Smooth muscle cell (in vitro differentiated cells): ENCODE measurements around the gene LARP1. TPM values are rescaled to one million over a fixed set of nuclear protein-coding genes. Genes with fewer than 3 reads are reported as not detected.

Source experiments
- DNase-seq: peaks from one replicate; lab custom pipeline; 2025; ENCODE audit not compliant: unreplicated experiment; lab: John Stamatoyannopoulos, UW
- H2AFZ ChIP-seq: fragments of 200-600 bp; sonication (generic); 2 replicates; pipeline ENCODE4 v1.6.0; 2016; ENCODE audit warnings: antibody characterized with exemption, low read depth, mild to moderate bottlenecking
- H3F3A ChIP-seq: fragments of 200-600 bp; sonication (generic); 2 replicates; pipeline ENCODE4 v1.6.0; 2017; ENCODE audit warnings: antibody characterized with exemption, low read depth
- H3K27ac ChIP-seq: fragments of 200-600 bp; sonication (generic); 2 replicates; pipeline ENCODE4 v1.5.1; 2016; ENCODE audit warnings: low read depth, mild to moderate bottlenecking
- H3K27me3 ChIP-seq: fragments of 200-600 bp; sonication (generic); 2 replicates; pipeline ENCODE4 v1.6.1; 2016; ENCODE audit warnings: low read depth, mild to moderate bottlenecking
- H3K36me3 ChIP-seq: fragments of 200-600 bp; sonication (generic); 2 replicates; pipeline ENCODE4 v1.5.1; 2016; ENCODE audit warnings: low read depth
- H3K4me1 ChIP-seq: fragments of 200-600 bp; sonication (generic); 2 replicates; pipeline ENCODE4 v1.5.1; 2016; ENCODE audit warnings: low read depth
- H3K4me2 ChIP-seq: fragments of 200-600 bp; sonication (generic); 2 replicates; pipeline ENCODE4 v1.6.0; 2016; ENCODE audit warnings: mild to moderate bottlenecking
- H3K4me3 ChIP-seq: fragments of 200-600 bp; sonication (generic); 2 replicates; pipeline ENCODE4 v1.5.1; 2016; ENCODE audit warnings: mild to moderate bottlenecking
- H3K79me2 ChIP-seq: fragments of 200-600 bp; sonication (generic); 2 replicates; pipeline ENCODE4 v1.6.0; 2016; ENCODE audit warnings: low read depth, mild to moderate bottlenecking
- H3K9ac ChIP-seq: fragments of 200-600 bp; sonication (generic); 2 replicates; pipeline ENCODE4 v1.6.0; 2016; ENCODE audit warnings: low read depth
- H3K9me3 ChIP-seq: fragments of 200-600 bp; sonication (generic); replicated peaks from 2 replicates; pipeline ENCODE4 v1.5.1; 2016; ENCODE audit warnings: low read depth
- H4K20me1 ChIP-seq: fragments of 200-600 bp; sonication (generic); 2 replicates; pipeline ENCODE4 v1.6.0; 2016; ENCODE audit warnings: low read depth
- WGBS: methylation state at CpG from one replicate; pipeline ENCODE4 v1.1.7; 2016; ENCODE audit warnings: low lambda C conversion rate; 5-methylcytosine and 5-hydroxymethylcytosine counted together
- polyA plus RNA-seq: library from polyadenylated mRNA; unstranded; fragments of >200 nt; fragmentation: Nextera tagmentation; extraction: Ambion mirVana; gene quantifications from 2 replicates; pipeline ENCODE4 v1.2.1, GENCODE V29; 2016
- total RNA-seq: library from RNA; depleted of rRNA; stranded (reverse); fragments of >200 nt; gene quantifications from 2 replicates; pipeline ENCODE4 v1.2.3, GENCODE V29; 2014
- TF ChIP-seq, protein P1 (sequence below): fragments of 200-600 bp; sonication (generic); IDR thresholded peaks from 2 replicates; pipeline ENCODE4 v1.5.1; 2017; ENCODE audit warnings: borderline replicate concordance, mild to moderate bottlenecking, antibody characterized with exemption; ENCODE audit not compliant: insufficient read depth, poor library complexity, severe bottlenecking

The LARP1 gene
- total and polyA plus RNA-seq, 2 experiments from 2014 or later = 31.3 to 44.9 TPM

GRCh38 chr5:154795235-154795596 lies 40.0 kb downstream of the LARP1 start:
- Histone ChIP-seq H2AFZ (no peak overlapping the region), H3K27me3 (no peaks in the 10 kb centered on the region), H3K4me1 (peaks cover 7% of the 10 kb centered on the region), H3K36me3 (no peaks in the 10 kb centered on the region), H3K9ac (no peak overlapping the region), H4K20me1 (peaks cover 73% of the 10 kb centered on the region), H3F3A (peaks cover 17% of the 10 kb centered on the region), H3K4me2 (peak overlapping the region; percentile 63), H3K27ac (peak overlapping the region; percentile 66), H3K9me3 (no peaks in the 10 kb centered on the region), H3K79me2 (peaks cover 24% of the 10 kb centered on the region), H3K4me3 (no peak overlapping the region)
- TF ChIP-seq, protein P1, sequence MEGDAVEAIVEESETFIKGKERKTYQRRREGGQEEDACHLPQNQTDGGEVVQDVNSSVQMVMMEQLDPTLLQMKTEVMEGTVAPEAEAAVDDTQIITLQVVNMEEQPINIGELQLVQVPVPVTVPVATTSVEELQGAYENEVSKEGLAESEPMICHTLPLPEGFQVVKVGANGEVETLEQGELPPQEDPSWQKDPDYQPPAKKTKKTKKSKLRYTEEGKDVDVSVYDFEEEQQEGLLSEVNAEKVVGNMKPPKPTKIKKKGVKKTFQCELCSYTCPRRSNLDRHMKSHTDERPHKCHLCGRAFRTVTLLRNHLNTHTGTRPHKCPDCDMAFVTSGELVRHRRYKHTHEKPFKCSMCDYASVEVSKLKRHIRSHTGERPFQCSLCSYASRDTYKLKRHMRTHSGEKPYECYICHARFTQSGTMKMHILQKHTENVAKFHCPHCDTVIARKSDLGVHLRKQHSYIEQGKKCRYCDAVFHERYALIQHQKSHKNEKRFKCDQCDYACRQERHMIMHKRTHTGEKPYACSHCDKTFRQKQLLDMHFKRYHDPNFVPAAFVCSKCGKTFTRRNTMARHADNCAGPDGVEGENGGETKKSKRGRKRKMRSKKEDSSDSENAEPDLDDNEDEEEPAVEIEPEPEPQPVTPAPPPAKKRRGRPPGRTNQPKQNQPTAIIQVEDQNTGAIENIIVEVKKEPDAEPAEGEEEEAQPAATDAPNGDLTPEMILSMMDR = no peak
- 77% methylated on average over 3 of the region's 3 CpGs for WGBS
- no peak for DNase-seq

- H3K27ac ChIP-seq = no peak overlapping the region
- H3K36me3 ChIP-seq = peaks cover 20% of the 10 kb centered on the region
- H3F3A ChIP-seq = peaks cover 16% of the 10 kb centered on the region
- H3K27me3 ChIP-seq = no peaks in the 10 kb centered on the region
- TF ChIP-seq, protein P1 = no peak
- H3K9ac ChIP-seq = no peak overlapping the region
- H2AFZ ChIP-seq = no peak overlapping the region
- peaks cover 7% of the 10 kb centered on the region for H3K4me1 ChIP-seq
- H3K79me2 ChIP-seq = peaks cover 23% of the 10 kb centered on the region
- H3K4me3 ChIP-seq = no peak overlapping the region
- no peak overlapping the region for H3K4me2 ChIP-seq
- H4K20me1 ChIP-seq = peaks cover 67% of the 10 kb centered on the region
- WGBS = 98% methylated on average over 4 of the region's 4 CpGs
- H3K9me3 ChIP-seq = no peaks in the 10 kb centered on the region
- DNase-seq = no peak
Measured at GRCh38 chr5:154797762-154798161, 42.6 kb downstream of the LARP1 start.

GRCh38 chr5:154800582-154800981 lies 45.4 kb downstream of the LARP1 start:
- peaks cover 39% of the 10 kb centered on the region for H4K20me1 ChIP-seq
- peaks cover 10% of the 10 kb centered on the region for H3F3A ChIP-seq
- TF ChIP-seq, protein P1 = no peak
- no peak overlapping the region for H3K4me2 ChIP-seq
- no peak overlapping the region for H3K4me3 ChIP-seq
- H3K9ac ChIP-seq = no peak overlapping the region
- H3K4me1 ChIP-seq = no peaks in the 10 kb centered on the region
- H2AFZ ChIP-seq = no peak overlapping the region
- no peaks in the 10 kb centered on the region for H3K9me3 ChIP-seq
- H3K36me3 ChIP-seq = peaks cover 38% of the 10 kb centered on the region
- DNase-seq = no peak
- H3K79me2 ChIP-seq = peaks cover 23% of the 10 kb centered on the region
- H3K27ac ChIP-seq = no peak overlapping the region
- no peaks in the 10 kb centered on the region for H3K27me3 ChIP-seq

DNA sequence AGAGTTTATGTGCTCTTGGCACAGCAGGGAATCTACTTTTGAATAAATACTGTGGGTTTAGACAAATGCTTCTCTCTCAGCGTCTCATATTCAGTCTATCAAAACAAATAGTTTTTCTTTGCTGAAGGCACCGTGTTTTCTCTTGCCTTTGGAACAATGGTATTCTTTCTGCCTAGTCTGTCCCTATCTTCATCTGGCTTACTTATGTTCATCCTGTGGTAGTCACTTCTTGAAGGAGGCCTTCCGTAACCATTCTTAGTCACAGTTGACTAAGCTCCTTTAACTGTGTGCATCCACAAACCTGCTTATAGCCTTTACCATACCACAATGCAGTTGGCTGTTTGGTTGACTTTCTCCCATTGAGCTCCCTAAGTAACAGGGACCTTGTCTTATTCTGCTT lies 45.9 kb downstream of the LARP1 start:
- no peaks in the 10 kb centered on the region for H3K9me3 ChIP-seq
- H3K27ac ChIP-seq = no peak overlapping the region
- WGBS = 76% methylated on average over 3 of the region's 3 CpGs
- TF ChIP-seq, protein P1 = no peak
- H3K27me3 ChIP-seq = no peaks in the 10 kb centered on the region
- H3K4me2 ChIP-seq = no peak overlapping the region
- DNase-seq = no peak
- H2AFZ ChIP-seq = no peak overlapping the region
- H4K20me1 ChIP-seq = peaks cover 38% of the 10 kb centered on the region
- H3K4me3 ChIP-seq = no peak overlapping the region
- peaks cover 38% of the 10 kb centered on the region for H3K36me3 ChIP-seq
- peaks cover 12% of the 10 kb centered on the region for H3F3A ChIP-seq
- no peaks in the 10 kb centered on the region for H3K4me1 ChIP-seq
- H3K9ac ChIP-seq = no peak overlapping the region
- peaks cover 23% of the 10 kb centered on the region for H3K79me2 ChIP-seq
